Activated CD4-positive, alpha-beta T cell treated with anti-CD3 and anti-CD28 coated beads for 4 hours (primary cell): ENCODE data around the gene YTHDC2.
"Not testable (repeated sequence)": the region's sequence is repeated elsewhere in the genome, so short reads cannot be mapped to it uniquely, and the experiment has no call there.

Experiments used
- DNase-seq, 2 donors: peaks; one replicate each; pipeline ENCODE4 v3.0.0-alpha.2; 2020

The YTHDC2 gene

GRCh38 chr5:113520899-113521298 lies 7.4 kb downstream of the YTHDC2 start:
- DNase-seq, result no peak

DNA sequence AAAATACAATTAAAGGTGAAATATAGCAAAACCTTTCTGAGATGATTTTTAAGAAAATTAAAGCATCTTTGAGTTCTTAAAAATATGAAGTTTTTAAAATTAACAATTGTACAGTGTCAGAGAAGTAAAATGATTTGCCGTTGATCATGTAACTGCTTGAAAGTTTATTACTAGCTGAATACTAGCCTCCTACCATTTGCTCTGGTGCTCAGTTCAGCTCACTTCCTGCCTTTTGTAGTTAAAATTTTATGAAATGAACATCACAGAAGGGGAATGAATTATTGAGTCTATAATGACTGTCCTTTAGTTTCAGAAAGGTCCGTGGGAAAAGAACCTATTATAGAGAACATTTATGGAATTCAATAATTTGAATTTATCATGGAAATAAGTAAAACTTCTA lies 9.7 kb downstream of the YTHDC2 start:
- no peak for DNase-seq

- DNase-seq, result no peak
These were observed 11.4 kb downstream of the YTHDC2 start for GRCh38 chr5:113524927-113525326.

DNA sequence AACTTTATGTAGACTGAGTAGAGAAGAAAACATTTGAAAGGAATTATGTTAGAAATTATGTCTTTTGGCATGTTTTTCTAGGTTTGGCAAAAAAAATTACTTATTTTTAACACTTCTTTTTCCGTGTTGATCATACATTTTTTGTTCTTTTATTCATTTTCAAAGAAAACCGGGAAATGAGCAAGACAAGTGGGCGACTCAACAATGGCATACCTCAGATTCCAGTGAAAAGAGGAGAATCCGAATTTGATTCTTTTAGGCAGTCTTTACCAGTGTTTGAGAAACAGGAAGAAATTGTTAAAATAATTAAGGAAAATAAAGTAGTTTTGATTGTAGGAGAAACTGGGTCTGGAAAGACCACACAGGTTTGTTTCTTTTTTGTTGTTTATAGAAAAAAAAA lies 12.9 kb downstream of the YTHDC2 start:
- no peak for DNase-seq

DNA sequence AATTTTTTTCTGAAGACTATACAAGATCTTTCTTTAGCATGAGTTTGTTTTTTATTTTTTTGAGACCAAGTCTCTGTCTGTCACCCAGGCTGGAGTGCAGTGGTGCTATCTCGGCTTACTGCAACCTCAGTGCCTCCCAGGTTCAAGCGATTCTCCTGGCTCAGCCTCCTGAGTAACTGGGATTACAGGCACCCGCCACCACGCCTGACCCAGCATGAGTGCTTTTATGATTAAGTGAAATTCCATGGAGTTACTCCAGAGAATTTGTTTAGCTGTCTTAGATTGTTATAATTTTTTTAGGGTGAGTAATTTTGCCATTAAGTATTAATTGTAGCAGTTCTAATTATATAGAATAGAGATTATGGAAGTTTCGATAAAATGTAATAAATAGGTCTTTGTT lies 14.3 kb downstream of the YTHDC2 start:
- DNase-seq, result no peak

DNA sequence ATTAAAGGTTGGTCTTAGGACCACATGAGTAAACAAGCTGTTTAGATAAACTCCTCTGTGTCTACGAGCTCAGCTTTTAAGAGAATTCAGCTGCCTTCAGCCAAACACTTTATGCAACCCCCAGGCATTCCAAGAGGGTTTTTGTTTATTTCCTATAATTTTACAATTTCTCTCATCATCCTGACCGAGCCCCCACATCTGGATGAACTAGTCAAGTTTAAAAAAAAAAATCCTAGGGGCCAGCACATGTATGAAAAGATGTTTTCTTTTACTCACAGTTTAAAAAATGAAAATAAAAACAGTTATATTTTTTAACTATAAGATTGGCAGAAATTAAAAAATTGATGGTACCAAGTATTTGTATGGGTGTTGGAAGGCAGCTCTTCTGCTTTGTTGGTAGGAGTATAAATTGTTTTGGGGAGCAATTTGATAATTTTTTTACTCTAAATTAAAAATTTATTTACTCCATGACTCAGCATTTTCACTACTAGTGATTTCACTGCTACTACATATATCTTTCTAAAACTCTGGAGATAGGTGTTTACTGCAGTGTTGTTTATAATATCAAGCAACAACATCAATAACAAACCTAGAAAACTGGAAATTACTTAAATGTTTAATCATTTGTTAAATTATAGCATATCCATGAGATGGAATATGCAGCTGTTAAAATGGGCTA lies 18.1 kb downstream of the YTHDC2 start:
- DNase-seq, result no peak

DNA sequence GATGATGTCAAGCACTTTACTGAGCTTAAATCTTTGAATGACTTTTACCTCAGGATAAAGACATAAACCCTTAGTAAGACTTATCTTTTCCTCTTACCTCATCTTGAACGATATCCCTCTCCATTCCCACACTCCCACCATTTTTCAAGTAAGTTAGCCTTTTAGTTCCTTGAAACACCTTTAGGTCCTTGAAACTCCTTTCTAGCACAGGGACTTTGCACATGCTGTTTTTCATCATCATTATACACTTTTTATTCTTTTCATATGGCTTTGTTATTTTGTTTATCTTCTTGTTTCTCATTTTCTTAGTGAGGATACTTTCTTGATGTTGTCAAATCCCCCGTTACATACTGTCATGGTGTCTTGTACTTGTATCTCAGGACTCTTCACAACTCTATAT lies 24.8 kb downstream of the YTHDC2 start:
- no peak for DNase-seq

GRCh38 chr5:113546703-113547183 lies 33.2 kb downstream of the YTHDC2 start:
- no peak for DNase-seq

- no peak for DNase-seq
These were observed 34.9 kb downstream of the YTHDC2 start for GRCh38 chr5:113548396-113548795.

GRCh38 chr5:113552137-113552536 lies 38.6 kb downstream of the YTHDC2 start:
- no peak for DNase-seq

GRCh38 chr5:113552620-113553019 lies 39.1 kb downstream of the YTHDC2 start:
- DNase-seq, result no peak

- DNase-seq, result no peak
These were observed 49.4 kb downstream of the YTHDC2 start for GRCh38 chr5:113562828-113563400.

DNA sequence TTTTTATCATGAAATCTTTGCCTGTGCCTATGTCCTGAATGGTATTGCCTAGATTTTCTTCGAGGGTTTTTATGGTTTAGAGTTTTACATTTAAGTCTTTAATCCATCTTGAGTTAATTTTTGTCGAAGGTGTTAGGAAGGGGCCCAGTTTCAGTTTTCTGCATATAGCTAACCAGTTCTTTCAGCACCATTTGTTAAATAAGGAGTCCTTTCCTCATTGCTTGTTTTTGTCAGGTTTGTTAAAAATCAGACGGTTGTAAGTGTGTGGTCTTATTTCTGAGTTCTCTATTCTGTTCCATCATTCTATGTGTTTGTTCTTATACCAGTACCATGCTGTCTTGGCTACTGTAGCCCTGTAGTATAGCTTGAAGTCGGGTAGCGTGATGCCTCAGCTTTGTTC lies 55.9 kb downstream of the YTHDC2 start:
- no peak for DNase-seq

DNA sequence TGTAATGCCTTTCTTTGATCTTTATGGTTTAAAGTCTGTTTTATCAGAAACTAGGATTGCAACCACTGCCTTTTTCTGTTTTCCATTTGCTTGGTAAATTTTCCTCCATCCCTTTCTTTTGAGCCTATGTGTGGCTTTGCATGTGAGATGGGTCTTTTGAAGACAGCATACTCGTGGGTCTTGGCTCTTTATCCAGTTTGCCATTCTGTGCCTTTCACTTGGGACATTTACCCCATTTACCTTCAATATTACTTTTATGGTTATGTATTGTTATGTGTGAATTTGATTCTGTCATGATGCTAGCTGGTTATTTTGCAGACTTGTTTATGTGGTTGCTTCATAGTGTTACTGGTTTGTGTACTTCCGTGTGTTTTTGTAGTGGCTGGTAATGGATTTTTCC lies 59.2 kb downstream of the YTHDC2 start:
- no peak for DNase-seq

GRCh38 chr5:113574417-113574816 lies 60.9 kb downstream of the YTHDC2 start:
- no peak for DNase-seq

DNA sequence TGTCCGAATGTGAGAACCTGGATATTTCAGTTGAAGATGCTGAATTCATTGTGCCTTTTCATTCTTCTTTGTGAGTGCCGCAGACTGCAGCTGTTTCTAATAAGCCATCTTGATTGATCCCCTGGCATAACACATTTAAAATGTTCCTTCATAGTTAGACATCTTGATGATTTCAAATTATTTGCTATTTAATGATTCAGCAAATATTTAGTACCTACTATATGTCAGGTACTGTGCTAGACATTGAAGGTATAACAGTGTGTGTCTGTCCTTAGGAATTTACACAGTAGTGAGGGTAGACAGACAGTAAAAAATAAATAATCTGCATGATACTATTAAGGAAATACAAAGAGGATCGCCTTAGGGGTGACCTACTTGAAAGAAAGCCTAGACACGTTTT lies 61.6 kb downstream of the YTHDC2 start:
- DNase-seq, result no peak

DNA sequence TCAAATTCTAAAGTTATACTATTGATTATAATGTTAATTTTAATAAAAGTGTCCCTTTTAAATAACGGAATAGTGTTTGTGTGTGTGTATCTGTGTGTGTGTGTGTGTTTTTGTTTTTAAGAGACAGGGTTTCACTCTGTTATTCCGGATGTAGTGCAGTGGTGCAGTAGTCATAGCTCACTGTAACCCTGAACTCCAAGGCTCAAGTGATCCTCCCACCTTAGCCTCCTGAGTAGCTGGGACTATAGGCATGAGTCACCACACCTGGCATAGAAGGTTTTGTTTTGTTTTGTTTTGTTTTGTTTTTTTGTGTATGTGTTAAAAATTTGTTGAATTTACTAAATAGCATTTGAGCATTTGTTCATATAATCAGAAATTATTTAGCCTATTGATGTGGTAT lies 64.6 kb downstream of the YTHDC2 start:
- no peak for DNase-seq

GRCh38 chr5:113581388-113581787 lies 67.9 kb downstream of the YTHDC2 start:
- no peak for DNase-seq

DNA sequence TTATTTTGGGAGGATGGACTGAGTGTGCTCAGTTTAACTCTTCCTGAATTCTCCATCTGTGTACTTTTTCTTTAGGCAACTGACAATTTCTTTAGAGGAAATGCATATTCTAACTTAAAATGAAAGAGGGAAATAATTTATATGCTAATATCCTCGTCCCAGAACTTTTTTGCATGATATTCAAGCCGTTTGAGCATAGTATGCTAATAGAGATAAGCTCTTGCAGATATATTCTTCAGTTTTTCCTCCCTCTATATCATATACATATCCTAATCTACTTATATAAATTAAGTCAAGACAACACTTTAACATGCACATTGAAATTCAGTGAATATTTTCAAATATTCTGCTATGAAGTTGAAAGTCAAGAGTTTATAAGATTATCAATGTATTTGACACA lies 84.7 kb downstream of the YTHDC2 start:
- no peak for DNase-seq

GRCh38 chr5:113598926-113599325 lies 85.4 kb downstream of the YTHDC2 start:
- no peak for DNase-seq

DNA sequence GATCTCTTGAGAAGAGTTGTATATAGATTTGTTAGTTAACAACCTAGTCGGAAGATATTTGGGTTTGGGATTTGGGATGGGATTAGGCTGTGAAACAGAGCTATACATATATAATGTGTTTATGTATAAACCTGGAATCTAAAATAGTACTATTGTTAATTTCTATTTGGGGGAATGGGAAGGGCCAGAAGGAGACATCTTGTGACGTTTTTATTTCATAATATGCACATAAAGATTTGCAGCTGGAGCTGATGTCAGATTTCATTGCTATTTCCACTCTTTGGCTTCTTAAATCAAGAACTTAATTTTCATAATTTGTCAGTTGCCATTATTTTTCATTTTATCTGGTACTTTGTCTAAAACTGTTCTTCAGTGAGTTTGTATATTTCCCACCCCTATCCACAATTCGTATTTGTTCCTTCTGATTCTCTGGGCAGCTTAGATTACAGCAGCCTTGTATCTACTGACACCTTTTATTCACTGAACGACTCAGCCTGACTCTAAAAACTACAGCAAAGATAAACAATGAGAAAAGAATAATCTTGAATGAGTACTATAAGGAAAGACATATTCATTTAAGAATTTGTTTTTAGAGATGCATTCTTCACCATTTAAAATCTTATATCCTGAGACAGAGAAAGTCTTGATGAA lies 86.9 kb downstream of the YTHDC2 start:
- no peak for DNase-seq

GRCh38 chr5:113601423-113601822 lies 87.9 kb downstream of the YTHDC2 start:
- DNase-seq, result no peak

GRCh38 chr5:113603246-113603645 lies 89.8 kb downstream of the YTHDC2 start:
- not testable (repeated sequence) for DNase-seq
